NCI-H82 treated with DMSO at 0.1 percent for 48 hours (cell line): ENCODE measurements around the gene KRTAP10-5.
"Not testable (repeated sequence)": the region's sequence is repeated elsewhere in the genome, so short reads cannot be mapped to it uniquely, and the experiment has no call there.

Experiments
- DNase-seq: peaks from one replicate; lab custom pipeline; 2025; ENCODE audit not compliant: unreplicated experiment; lab: John Stamatoyannopoulos, UW

KRTAP10-5 gene

GRCh38 chr21:44572959-44573583 is 7.3 kb downstream of the KRTAP10-5 start:
- DNase-seq = no peak

GRCh38 chr21:44571844-44572782 is 8.3 kb downstream of the KRTAP10-5 start:
- no peak for DNase-seq

GRCh38 chr21:44571296-44571695 is 9.1 kb downstream of the KRTAP10-5 start:
- no peak for DNase-seq

GRCh38 chr21:44569861-44570517 is 10.4 kb downstream of the KRTAP10-5 start:
- no peak for DNase-seq

- no peak for DNase-seq
Measured at GRCh38 chr21:44568667-44569556, 11.5 kb downstream of the KRTAP10-5 start.

GRCh38 chr21:44568261-44568660 is 12.1 kb downstream of the KRTAP10-5 start:
- DNase-seq = no peak

- no peak for DNase-seq
Measured at GRCh38 chr21:44567481-44568171, 12.8 kb downstream of the KRTAP10-5 start.

- no peak for DNase-seq
Measured at GRCh38 chr21:44566403-44566802, 14.0 kb downstream of the KRTAP10-5 start.

GRCh38 chr21:44564886-44565598 is 15.4 kb downstream of the KRTAP10-5 start:
- no peak for DNase-seq

- no peak for DNase-seq
Measured at GRCh38 chr21:44564099-44564498, 16.3 kb downstream of the KRTAP10-5 start.

- DNase-seq = no peak
Measured at GRCh38 chr21:44558695-44559094, 21.7 kb downstream of the KRTAP10-5 start, which contains the start of gene KRTAP10-3. Gene KRTAP10-3, minus strand, starts transcription at chr21:44558795. Its CDS starts 80 bp downstream, at chr21:44558715.

- not testable (repeated sequence) for DNase-seq
Measured at GRCh38 chr21:44558329-44558675, 22.1 kb downstream of the KRTAP10-5 start.

GRCh38 chr21:44557491-44558328 is 22.7 kb downstream of the KRTAP10-5 start:
- DNase-seq = no peak

GRCh38 chr21:44556879-44557278 is 23.5 kb downstream of the KRTAP10-5 start:
- no peak for DNase-seq

GRCh38 chr21:44555200-44555875 is 25.1 kb downstream of the KRTAP10-5 start:
- no peak for DNase-seq

GRCh38 chr21:44552681-44553080 is 27.7 kb downstream of the KRTAP10-5 start:
- no peak for DNase-seq

- DNase-seq = no peak
Measured at GRCh38 chr21:44552136-44552535, 28.3 kb downstream of the KRTAP10-5 start.

GRCh38 chr21:44551340-44551961 is 29.0 kb downstream of the KRTAP10-5 start, which contains the start of gene KRTAP10-2:
Gene KRTAP10-2, minus strand, starts transcription at chr21:44551505. Its CDS starts 47 bp downstream, at chr21:44551458.
- no peak for DNase-seq
